GM12872 (cell line): ENCODE results near the gene GLIS1.

Experiments used
- CTCF ChIP-seq: IDR thresholded peaks from 3 replicates; pipeline ENCODE4 v1.5.1; 2011; ENCODE audit warnings: low read depth, mild to moderate bottlenecking, low read length, moderate library complexity; ENCODE audit not compliant: insufficient read depth

GLIS1 gene

GRCh38 chr1:53638360-53639035, 100.5 kb downstream of the GLIS1 start:
- no peak for TF ChIP-seq CTCF

GRCh38 chr1:53637511-53638359, 101.2 kb downstream of the GLIS1 start:
- no peak for TF ChIP-seq CTCF

GRCh38 chr1:53636621-53637171, 102.3 kb downstream of the GLIS1 start:
- no peak for TF ChIP-seq CTCF

- no peak for TF ChIP-seq CTCF
These were observed 104.4 kb downstream of the GLIS1 start for GRCh38 chr1:53634571-53634979.

- TF ChIP-seq CTCF, result no peak
These were observed 105.8 kb downstream of the GLIS1 start for GRCh38 chr1:53633073-53633704.

GRCh38 chr1:53631622-53632310, 107.2 kb downstream of the GLIS1 start:
- TF ChIP-seq CTCF, result no peak

- no peak for TF ChIP-seq CTCF
These were observed 109.8 kb downstream of the GLIS1 start for GRCh38 chr1:53629101-53629691.
